ELF-1 (cell line): Measurements from ENCODE around the gene RGS14.
"Not testable (repeated sequence)": the region's sequence is repeated elsewhere in the genome, so short reads cannot be mapped to it uniquely, and the experiment has no call there.

Experiments used
- DNase-seq: peaks from one replicate; pipeline ENCODE4 v3.0.0-alpha.2; 2016; ENCODE audit warnings: low read depth, low spot score

RGS14 gene

GRCh38 chr5:177328545-177329231 is 29.0 kb upstream of the RGS14 start:
- no peak for DNase-seq

- no peak for DNase-seq
Observed at GRCh38 chr5:177329883-177330282, 27.8 kb upstream of the RGS14 start.

GRCh38 chr5:177330991-177331842 is 26.5 kb upstream of the RGS14 start:
- DNase-seq, result no peak

- no peak for DNase-seq
Observed at GRCh38 chr5:177332031-177332895, 25.5 kb upstream of the RGS14 start.

GRCh38 chr5:177332896-177333260 is 24.8 kb upstream of the RGS14 start:
- no peak for DNase-seq

DNA sequence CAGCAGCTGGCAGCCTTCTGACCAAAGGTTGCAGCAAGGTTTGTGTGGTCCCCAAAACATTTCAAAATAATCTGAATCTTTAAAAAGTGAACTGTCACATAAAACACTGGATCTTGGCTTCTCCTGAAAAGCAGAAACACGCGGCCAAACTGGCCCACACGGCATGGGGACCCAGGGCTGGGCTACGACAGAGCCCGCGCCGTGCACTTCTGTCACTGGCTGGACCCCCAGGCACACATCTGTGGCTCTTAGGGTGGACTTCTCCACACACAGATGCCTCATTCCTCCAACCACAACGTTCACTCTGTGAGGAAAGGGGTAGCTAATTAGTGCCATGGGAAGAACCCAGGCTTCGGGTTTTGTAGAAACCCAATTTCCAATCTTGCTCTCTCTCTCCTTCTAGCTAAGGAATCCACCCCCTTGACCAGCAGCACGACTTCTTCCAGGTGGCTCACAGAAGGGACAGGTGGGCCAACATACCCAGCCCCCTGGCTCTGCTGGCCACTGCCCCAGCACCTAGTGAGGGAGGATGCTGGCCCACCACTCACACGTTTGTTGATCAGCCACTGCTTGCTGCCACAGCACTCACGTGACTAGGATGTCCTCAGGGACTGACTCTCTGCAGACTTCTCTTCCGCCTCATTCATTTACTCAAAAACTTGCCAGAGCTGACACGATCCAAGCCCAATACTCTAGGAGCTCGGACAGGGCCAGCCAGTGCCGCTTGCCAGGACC is 24.1 kb upstream of the RGS14 start:
- no peak for DNase-seq

GRCh38 chr5:177334155-177334551 is 23.6 kb upstream of the RGS14 start:
- DNase-seq, result no peak

- no peak for DNase-seq
Observed at GRCh38 chr5:177334781-177335700, 22.7 kb upstream of the RGS14 start.

DNA sequence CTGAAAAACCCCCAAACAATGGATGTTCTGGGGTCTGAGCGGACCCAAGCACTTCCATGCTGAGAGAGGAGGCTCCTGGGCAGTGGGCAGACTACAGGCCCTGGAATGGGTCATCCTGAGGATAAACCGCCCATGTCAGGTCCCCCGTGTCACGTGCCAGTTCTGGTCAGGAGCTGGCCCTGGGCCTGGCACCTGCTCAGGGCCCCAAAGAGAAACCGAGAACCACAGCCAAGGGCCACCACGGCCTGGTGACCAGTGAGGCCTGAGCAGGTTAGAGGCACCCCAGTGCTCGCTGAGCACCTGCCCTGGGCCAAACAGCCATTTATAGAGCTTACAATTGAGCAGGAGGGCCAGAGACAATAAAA is 22.0 kb upstream of the RGS14 start:
- DNase-seq, result no peak

DNA sequence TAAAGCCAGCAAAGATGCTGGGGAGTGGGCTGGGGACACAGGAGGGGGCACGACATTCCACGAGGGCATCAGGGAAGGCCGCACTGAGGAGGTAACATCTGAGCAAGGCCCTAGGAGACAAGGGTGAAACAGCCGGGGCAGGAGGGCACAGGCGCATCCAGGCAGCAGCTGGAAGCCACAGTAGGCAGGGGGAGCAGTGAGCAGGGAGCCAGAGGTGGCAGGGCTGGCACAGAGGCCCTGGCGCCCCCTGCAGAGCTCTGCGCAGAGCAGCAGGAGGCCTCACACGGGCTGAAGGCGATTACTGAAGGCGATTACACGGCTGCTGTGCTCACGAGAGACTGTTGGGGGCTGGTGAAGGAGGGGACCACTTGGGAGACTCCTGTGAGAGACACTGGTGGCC is 21.6 kb upstream of the RGS14 start:
- DNase-seq, result peak; percentile 35

DNA sequence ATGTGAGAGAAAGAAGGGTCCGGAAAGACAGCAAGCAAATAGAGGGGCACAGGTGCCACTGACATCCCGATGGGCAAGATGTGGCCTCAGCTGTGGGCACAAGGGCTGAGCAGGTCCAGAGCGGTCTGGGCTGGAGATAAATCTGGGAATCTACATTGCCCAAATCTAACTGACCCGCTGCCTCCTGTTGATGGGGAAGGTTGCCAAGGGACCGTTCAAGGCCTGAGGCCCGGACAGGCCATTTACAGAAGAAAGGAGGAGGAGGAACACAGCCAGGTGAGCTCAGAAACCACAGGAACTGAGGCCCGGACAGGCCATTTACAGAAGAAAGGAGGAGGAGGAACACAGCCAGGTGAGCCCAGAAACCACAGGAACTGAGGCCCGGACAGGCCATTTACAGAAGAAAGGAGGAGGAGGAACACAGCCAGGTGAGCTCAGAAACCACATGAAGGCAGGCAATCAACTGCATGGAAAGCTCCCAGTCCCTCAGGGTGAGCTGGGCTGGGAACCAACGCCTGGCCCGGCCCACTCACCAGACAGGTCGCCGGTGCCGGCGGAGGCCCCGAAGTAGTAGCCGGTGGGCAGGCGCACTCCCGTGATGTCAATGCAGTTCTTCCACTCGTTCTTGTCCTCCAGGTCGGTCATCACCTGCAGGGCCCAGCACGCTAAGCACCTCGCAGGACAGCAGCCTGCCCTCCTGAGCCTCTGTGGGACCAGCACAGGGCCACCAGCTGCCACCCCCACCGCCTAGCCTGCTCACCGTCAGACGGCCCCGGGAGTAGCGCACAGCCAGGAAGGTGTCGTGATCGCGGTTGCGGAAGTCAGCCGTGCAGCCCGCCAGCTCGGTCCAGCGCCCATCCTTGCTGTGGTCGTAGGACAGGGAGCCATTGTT is 20.9 kb upstream of the RGS14 start:
- DNase-seq, result no peak

- no peak for DNase-seq
Observed at GRCh38 chr5:177338251-177339106, 19.2 kb upstream of the RGS14 start.

DNA sequence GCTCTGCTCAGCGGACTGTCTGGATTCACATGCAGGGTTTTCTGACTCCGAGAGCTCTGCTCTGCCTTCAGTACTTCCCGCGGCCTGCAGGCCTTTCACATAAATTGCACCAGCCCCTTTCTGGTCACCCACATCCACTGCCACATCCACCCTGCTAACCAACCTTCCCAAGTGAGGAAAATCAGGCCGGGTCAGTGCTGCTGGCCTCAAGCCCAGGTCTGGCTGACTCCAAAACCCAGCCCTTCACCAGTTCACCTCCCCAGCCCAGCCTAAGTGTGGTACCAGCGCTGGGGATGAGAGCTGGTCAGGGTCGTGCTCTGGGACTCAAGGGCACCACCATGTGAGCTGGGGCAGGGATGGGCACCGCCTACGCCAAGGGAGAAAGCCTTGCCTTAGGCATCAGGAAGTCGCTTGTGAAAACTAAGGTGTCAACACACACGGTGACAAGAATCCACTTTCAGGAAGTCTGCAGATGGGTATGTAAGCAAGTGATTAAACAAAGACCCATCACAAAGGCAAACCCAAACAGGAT is 18.6 kb upstream of the RGS14 start:
- DNase-seq, result no peak

DNA sequence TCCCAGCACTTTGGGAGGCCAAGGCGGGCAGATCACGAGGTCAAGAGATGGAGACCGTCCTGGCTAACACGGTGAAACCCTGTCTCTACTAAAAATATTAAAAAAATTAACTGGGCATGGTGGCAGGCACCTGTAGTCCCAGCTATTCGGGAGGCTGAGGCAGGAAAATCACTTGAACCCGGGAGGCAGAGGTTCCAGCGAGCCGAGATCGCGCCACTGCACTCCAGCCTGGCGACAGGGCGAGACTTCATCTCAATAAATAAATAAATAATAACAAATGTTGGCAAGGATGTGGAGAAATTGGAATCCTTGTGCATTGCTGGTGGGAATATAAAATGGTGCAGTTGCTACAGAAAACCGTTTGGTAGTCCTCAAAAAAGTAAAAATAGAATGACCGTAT is 14.7 kb upstream of the RGS14 start:
- DNase-seq, result not testable (repeated sequence)

DNA sequence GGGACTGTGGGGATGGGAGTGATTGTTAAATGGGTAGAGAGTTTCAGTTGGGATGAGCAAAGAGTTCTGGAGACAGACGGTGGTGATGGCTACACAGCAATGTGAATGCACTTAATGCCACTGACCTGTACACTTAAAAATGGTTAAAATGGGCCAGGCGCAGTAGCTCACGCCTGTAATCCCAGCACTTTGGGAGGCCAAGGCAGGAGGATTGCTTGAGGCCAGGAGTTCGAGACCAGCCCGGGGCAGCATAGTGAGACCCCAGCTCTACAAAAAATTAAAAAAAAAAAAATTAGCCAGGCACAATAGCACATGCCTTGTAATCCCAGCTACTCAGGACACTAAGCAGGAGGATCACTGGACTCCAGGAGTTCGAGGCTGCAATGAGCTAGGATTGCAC is 13.9 kb upstream of the RGS14 start:
- DNase-seq, result no peak

GRCh38 chr5:177344891-177345290 is 12.8 kb upstream of the RGS14 start:
- DNase-seq, result no peak

DNA sequence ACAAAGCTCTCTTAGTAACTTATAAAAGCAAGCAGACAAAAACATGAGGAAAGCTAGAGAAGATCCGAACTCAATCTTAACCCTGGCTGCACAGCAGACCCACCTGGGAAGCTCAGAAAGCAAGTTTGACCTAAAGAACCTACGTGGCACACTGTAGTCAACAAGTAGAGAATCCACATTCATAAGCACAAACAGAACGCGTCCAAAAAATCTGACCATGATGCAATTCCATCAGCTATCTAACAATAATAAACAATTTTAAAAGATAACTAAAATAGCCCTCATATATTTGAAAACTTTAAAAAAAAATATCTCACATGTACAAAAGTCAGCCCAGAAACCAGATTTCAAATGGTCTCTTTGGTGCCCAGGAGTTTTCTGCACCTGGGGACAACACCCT is 10.9 kb upstream of the RGS14 start:
- DNase-seq, result no peak

DNA sequence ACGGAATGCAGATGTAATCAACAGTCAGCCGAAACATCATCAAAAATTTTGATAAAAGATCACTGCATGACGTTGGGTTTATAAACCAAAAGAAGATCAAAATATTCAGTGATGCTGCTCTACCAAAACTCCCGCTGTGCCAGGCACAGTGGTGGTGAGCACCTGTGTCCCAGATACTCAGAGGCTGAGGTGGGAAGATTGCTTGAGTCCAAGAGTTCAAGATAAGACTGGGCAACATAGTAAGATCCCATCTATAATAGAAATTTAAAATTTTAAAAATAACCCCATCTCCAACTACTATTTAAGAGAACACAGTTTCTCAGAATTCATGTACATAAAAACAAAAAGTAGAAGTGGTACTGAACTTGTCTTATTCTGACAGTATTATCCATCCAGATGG is 10.0 kb upstream of the RGS14 start:
- DNase-seq, result no peak

GRCh38 chr5:177349362-177349647 is 8.4 kb upstream of the RGS14 start:
- DNase-seq, result no peak
